HepG2 (cell line): ENCODE results near the gene ESAM.

Source experiments
- BHLHE40 ChIP-seq: IDR thresholded peaks from 2 replicates; pipeline ENCODE4 v1.6.1; 2011; ENCODE audit warnings: low read length, improper control_type of control experiment
- MATR3 ChIP-seq: sonication (generic); formaldehyde crosslinking; IDR thresholded peaks from 2 replicates; pipeline ENCODE4 v1.4.0; 2020; ENCODE audit warnings: missing genetic modification reagents
- NFYC ChIP-seq: IDR thresholded peaks from 2 replicates; pipeline ENCODE4 v1.6.1; 2016; ENCODE audit warnings: missing genetic modification reagents, missing compliant biosample characterization
- POLR2A ChIP-seq, 2 experiments: IDR thresholded peaks; 2 replicates each; pipeline ENCODE4 v1.6.1; 2011; ENCODE audit warnings: low read depth in 2 of 2, low read length in 2 of 2, mild to moderate bottlenecking in 1 of 2, moderate library complexity in 1 of 2; ENCODE audit not compliant: insufficient read depth in 1 of 2
- TGIF2 ChIP-seq: IDR thresholded peaks from 2 replicates; pipeline ENCODE4 v1.6.1; 2016; ENCODE audit warnings: control low read depth, missing compliant biosample characterization
- U2AF2 ChIP-seq: fragments of 200-400 bp; formaldehyde crosslinking; IDR thresholded peaks from 2 replicates; pipeline ENCODE4 v1.6.1; 2017; ENCODE audit warnings: low read depth, mild to moderate bottlenecking, low read length
- YY1 ChIP-seq: IDR thresholded peaks from 2 replicates; pipeline ENCODE4 v1.6.1; 2011; ENCODE audit warnings: low read length, low read depth, moderate library complexity, mild to moderate bottlenecking; ENCODE audit not compliant: insufficient read depth, insufficient replicate concordance
- ZNF12 ChIP-seq: sonication (generic); formaldehyde crosslinking; IDR thresholded peaks from 2 replicates; pipeline ENCODE4 v1.5.0; 2020; ENCODE audit warnings: missing genetic modification reagents
- ZNF143 ChIP-seq: sonication (generic); formaldehyde crosslinking; IDR thresholded peaks from 2 replicates; pipeline ENCODE4 v1.4.0; 2020; ENCODE audit warnings: missing genetic modification reagents
- ZNF747 ChIP-seq: sonication (generic); formaldehyde crosslinking; IDR thresholded peaks from 2 replicates; pipeline ENCODE4 v1.8.1; 2023; ENCODE audit warnings: missing genetic modification reagents, mild to moderate bottlenecking, borderline replicate concordance
- TF ChIP-seq, protein P1 (sequence below): IDR thresholded peaks from 2 replicates; pipeline ENCODE4 v1.6.1; 2012; ENCODE audit warnings: inconsistent platforms
- TF ChIP-seq, protein P2 (sequence below): sonication (generic); formaldehyde crosslinking; IDR thresholded peaks from 2 replicates; pipeline ENCODE4 v1.5.0; 2020; ENCODE audit warnings: mild to moderate bottlenecking, missing genetic modification reagents, moderate library complexity

DNA sequence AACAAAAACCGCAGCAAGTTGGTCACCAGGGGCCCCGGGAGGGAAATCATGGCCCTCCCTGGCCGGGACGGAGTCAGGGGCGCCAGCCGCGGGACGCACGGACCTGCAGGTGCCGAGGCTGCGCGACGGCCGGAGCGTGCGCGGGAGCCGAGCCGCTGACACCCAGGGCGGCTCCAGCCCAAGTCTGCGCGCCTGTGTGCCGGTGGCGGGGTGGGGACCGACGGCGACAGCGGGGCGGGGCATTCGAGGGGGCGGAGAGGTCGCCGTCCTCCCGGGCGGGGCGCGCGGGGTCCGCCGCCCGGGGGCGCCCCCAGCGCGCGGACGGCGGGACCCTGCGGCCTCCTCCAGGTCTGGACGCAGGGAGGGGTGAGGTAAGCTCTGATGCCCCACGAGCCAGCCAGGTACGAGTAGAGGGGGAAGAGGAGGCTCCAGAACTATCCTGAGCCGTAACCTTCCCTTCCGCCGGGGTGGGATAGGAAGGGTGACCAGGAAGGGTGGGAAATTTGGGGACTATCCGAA is at the start of gene ESAM:
- TF ChIP-seq YY1 (no peak), POLR2A (IDR thresholded peaks at IDR 0.05; ENCODE audit: insufficient read depth in 1 of 2, low read depth in 2 of 2, low read length in 2 of 2) (no peak), ZNF143 (CRISPR knock-in tag) (no peak), BHLHE40 (no peak), NFYC (no peak), ZNF12 (CRISPR knock-in tag) (no peak), U2AF2 (no peak), MATR3 (CRISPR knock-in tag) (no peak), ZNF747 (CRISPR knock-in tag) (no peak), TGIF2 (no peak)
- TF ChIP-seq, protein P1, sequence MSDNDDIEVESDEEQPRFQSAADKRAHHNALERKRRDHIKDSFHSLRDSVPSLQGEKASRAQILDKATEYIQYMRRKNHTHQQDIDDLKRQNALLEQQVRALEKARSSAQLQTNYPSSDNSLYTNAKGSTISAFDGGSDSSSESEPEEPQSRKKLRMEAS = peak; percentile 20; the same call in 1 of the 2 replicates
- TF ChIP-seq, protein P2, sequence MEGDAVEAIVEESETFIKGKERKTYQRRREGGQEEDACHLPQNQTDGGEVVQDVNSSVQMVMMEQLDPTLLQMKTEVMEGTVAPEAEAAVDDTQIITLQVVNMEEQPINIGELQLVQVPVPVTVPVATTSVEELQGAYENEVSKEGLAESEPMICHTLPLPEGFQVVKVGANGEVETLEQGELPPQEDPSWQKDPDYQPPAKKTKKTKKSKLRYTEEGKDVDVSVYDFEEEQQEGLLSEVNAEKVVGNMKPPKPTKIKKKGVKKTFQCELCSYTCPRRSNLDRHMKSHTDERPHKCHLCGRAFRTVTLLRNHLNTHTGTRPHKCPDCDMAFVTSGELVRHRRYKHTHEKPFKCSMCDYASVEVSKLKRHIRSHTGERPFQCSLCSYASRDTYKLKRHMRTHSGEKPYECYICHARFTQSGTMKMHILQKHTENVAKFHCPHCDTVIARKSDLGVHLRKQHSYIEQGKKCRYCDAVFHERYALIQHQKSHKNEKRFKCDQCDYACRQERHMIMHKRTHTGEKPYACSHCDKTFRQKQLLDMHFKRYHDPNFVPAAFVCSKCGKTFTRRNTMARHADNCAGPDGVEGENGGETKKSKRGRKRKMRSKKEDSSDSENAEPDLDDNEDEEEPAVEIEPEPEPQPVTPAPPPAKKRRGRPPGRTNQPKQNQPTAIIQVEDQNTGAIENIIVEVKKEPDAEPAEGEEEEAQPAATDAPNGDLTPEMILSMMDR (CRISPR knock-in tag) = no peak
